ENCODE data around the gene DRC1.

DRC1 gene

GRCh38 chr2:26489213-26489850, 87.6 kb downstream of the DRC1 start:
- Histone ChIP-seq H3K9me3 (ENCODE audit: control insufficient read depth, low read length) (no peaks in the 10 kb centered on the region), H3K4me3 (ENCODE audit: low read depth, low read length) (no peak overlapping the region), H3K27me3 (ENCODE audit: control insufficient read depth, insufficient read depth, low read length) (no peaks in the 10 kb centered on the region), H3K79me2 (no peaks in the 10 kb centered on the region), H3K36me3 (ENCODE audit: control insufficient read depth, insufficient read depth, low read length) (no peaks in the 10 kb centered on the region), H3K27ac (no peak overlapping the region), H3K9ac (no peak overlapping the region), H3K4me2 (ENCODE audit: low read length) (no peak overlapping the region), H2AFZ (no peak overlapping the region), H3K4me1 (peaks cover 12% of the 10 kb centered on the region)
- TF ChIP-seq CTCF (IDR thresholded peaks at IDR 0.05) = no peak

GRCh38 chr2:26491563-26492167, 89.9 kb downstream of the DRC1 start:
- Histone ChIP-seq H2AFZ (peak overlapping the region; percentile 31), H3K4me1 (peaks cover 12% of the 10 kb centered on the region), H3K9me3 (ENCODE audit: control insufficient read depth, low read length) (no peaks in the 10 kb centered on the region), H3K27ac (no peak overlapping the region), H3K4me2 (ENCODE audit: low read length) (no peak overlapping the region), H3K79me2 (no peaks in the 10 kb centered on the region), H3K27me3 (ENCODE audit: control insufficient read depth, insufficient read depth, low read length) (no peaks in the 10 kb centered on the region), H3K9ac (no peak overlapping the region), H3K36me3 (ENCODE audit: control insufficient read depth, insufficient read depth, low read length) (no peaks in the 10 kb centered on the region), H3K4me3 (ENCODE audit: low read depth, low read length) (no peak overlapping the region)
- TF ChIP-seq CTCF (IDR thresholded peaks at IDR 0.05) = no peak

- H3K4me3 ChIP-seq (ENCODE audit: low read depth, low read length) = no peak overlapping the region
- H3K9me3 ChIP-seq (ENCODE audit: control insufficient read depth, low read length) = no peaks in the 10 kb centered on the region
- H3K79me2 ChIP-seq = no peaks in the 10 kb centered on the region
- H3K9ac ChIP-seq = no peak overlapping the region
- H3K27ac ChIP-seq = no peak overlapping the region
- H2AFZ ChIP-seq = no peak overlapping the region
- H3K36me3 ChIP-seq (ENCODE audit: control insufficient read depth, insufficient read depth, low read length) = no peaks in the 10 kb centered on the region
- H3K27me3 ChIP-seq (ENCODE audit: control insufficient read depth, insufficient read depth, low read length) = no peaks in the 10 kb centered on the region
- no peak for TF ChIP-seq CTCF (IDR thresholded peaks at IDR 0.05)
- H3K4me1 ChIP-seq = peaks cover 12% of the 10 kb centered on the region
- no peak overlapping the region for H3K4me2 ChIP-seq (ENCODE audit: low read length)
Observed at GRCh38 chr2:26492749-26493515, 91.2 kb downstream of the DRC1 start.

GRCh38 chr2:26493566-26493965, 91.8 kb downstream of the DRC1 start:
- Histone ChIP-seq H3K4me3 (ENCODE audit: low read depth, low read length) (no peak overlapping the region), H3K36me3 (ENCODE audit: control insufficient read depth, insufficient read depth, low read length) (no peaks in the 10 kb centered on the region), H3K4me1 (peaks cover 12% of the 10 kb centered on the region), H3K27me3 (ENCODE audit: control insufficient read depth, insufficient read depth, low read length) (no peaks in the 10 kb centered on the region), H2AFZ (no peak overlapping the region), H3K9ac (no peak overlapping the region), H3K4me2 (ENCODE audit: low read length) (no peak overlapping the region), H3K79me2 (no peaks in the 10 kb centered on the region), H3K9me3 (ENCODE audit: control insufficient read depth, low read length) (no peaks in the 10 kb centered on the region), H3K27ac (no peak overlapping the region)
- TF ChIP-seq CTCF (IDR thresholded peaks at IDR 0.05) = no peak

Data from parathyroid adenoma (tissue), 2 donors.